HUES48 (cell line): Measurements from ENCODE around the gene ZC3H13.

Experiments
- H3K27ac ChIP-seq: one replicate; pipeline ENCODE4 v1.7.0; 2013; ENCODE audit warnings: low read depth, low read length, inconsistent platforms
- H3K27me3 ChIP-seq: 2 replicates; pipeline ENCODE4 v1.6.1; 2013; ENCODE audit warnings: mild to moderate bottlenecking, low read length; ENCODE audit not compliant: control insufficient read depth, insufficient read depth
- H3K36me3 ChIP-seq: 2 replicates; pipeline ENCODE4 v1.6.1; 2013; ENCODE audit warnings: low read length; ENCODE audit not compliant: control insufficient read depth, insufficient read depth
- H3K4me1 ChIP-seq: 2 replicates; pipeline ENCODE4 v1.6.1; 2013; ENCODE audit warnings: mild to moderate bottlenecking, low read length; ENCODE audit not compliant: control insufficient read depth, insufficient read depth
- H3K4me3 ChIP-seq: 2 replicates; pipeline ENCODE4 v1.5.1; 2013; ENCODE audit warnings: mild to moderate bottlenecking, low read depth, low read length
- H3K9ac ChIP-seq: 2 replicates; pipeline ENCODE4 v1.6.1; 2013; ENCODE audit warnings: mild to moderate bottlenecking, low read depth, low read length, moderate library complexity
- H3K9me3 ChIP-seq: 2 replicates; pipeline ENCODE4 v1.6.1; 2013; ENCODE audit warnings: low read length; ENCODE audit not compliant: control insufficient read depth, insufficient read depth

Gene ZC3H13

GRCh38 chr13:46086985-46087384 lies 34.4 kb upstream of the ZC3H13 start:
- H3K4me3 ChIP-seq: no peak overlapping the region
- H3K9me3 ChIP-seq: no peaks in the 10 kb centered on the region
- H3K4me1 ChIP-seq: no peaks in the 10 kb centered on the region
- H3K36me3 ChIP-seq: no peaks in the 10 kb centered on the region
- H3K27ac ChIP-seq: no peak overlapping the region
- no peaks in the 10 kb centered on the region for H3K27me3 ChIP-seq
- H3K9ac ChIP-seq: no peak overlapping the region

- no peaks in the 10 kb centered on the region for H3K9me3 ChIP-seq
- H3K36me3 ChIP-seq: no peaks in the 10 kb centered on the region
- no peaks in the 10 kb centered on the region for H3K4me1 ChIP-seq
- H3K4me3 ChIP-seq: no peak overlapping the region
- no peaks in the 10 kb centered on the region for H3K27me3 ChIP-seq
- no peak overlapping the region for H3K9ac ChIP-seq
- H3K27ac ChIP-seq: no peak overlapping the region
Measured at GRCh38 chr13:46086421-46086922, 33.9 kb upstream of the ZC3H13 start.

- no peaks in the 10 kb centered on the region for H3K9me3 ChIP-seq
- no peaks in the 10 kb centered on the region for H3K27me3 ChIP-seq
- H3K9ac ChIP-seq: no peak overlapping the region
- H3K4me3 ChIP-seq: no peak overlapping the region
- H3K36me3 ChIP-seq: no peaks in the 10 kb centered on the region
- no peaks in the 10 kb centered on the region for H3K4me1 ChIP-seq
- H3K27ac ChIP-seq: no peak overlapping the region
Measured at GRCh38 chr13:46085737-46086136, 33.2 kb upstream of the ZC3H13 start.

DNA sequence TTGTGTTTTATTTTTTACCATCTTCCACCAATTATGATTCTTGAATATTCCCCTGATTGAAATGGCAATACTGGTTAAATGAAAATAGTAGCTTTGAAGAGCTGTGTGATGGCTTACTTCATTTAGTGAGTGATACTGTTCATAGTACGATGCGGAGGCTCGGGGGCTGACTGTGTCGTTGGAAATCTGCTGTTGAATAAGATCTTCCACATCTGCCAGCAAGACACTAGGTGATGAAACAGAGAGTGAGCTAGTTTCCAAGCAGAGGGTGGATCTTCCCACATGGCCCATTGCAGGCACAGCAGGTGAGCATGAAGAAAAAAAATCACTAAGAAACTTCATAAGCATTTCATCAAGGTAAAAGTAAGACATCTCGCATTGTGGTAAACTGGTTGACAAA lies 29.8 kb upstream of the ZC3H13 start:
- Histone ChIP-seq H3K9me3 (no peaks in the 10 kb centered on the region), H3K4me3 (no peak overlapping the region), H3K9ac (no peak overlapping the region), H3K27me3 (no peaks in the 10 kb centered on the region), H3K4me1 (no peaks in the 10 kb centered on the region), H3K27ac (no peak overlapping the region), H3K36me3 (no peaks in the 10 kb centered on the region)

- no peak overlapping the region for H3K27ac ChIP-seq
- H3K9me3 ChIP-seq: no peaks in the 10 kb centered on the region
- no peaks in the 10 kb centered on the region for H3K27me3 ChIP-seq
- H3K4me1 ChIP-seq: no peaks in the 10 kb centered on the region
- H3K9ac ChIP-seq: no peak overlapping the region
- no peaks in the 10 kb centered on the region for H3K36me3 ChIP-seq
- H3K4me3 ChIP-seq: no peak overlapping the region
Measured at GRCh38 chr13:46079770-46080169, 27.2 kb upstream of the ZC3H13 start.

DNA sequence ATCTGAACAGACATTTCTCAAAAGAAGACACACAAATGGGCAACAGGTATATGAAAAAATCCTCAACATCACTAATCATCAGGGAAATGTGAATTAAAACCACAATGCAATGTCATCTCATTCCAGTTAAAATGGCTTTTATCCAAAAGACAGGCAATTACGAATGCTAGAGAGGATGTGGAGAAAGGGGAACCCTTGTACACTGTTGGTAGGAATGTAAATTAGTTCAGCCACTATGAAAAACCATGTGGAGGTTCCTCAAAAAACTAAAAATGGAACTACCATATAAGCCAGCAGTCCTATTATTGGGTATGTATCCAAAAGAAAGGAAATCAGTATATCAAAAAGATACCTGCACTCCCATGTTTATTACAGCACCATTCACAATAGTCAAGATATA lies 24.7 kb upstream of the ZC3H13 start:
- H3K27me3 ChIP-seq: no peaks in the 10 kb centered on the region
- H3K9me3 ChIP-seq: no peaks in the 10 kb centered on the region
- no peak overlapping the region for H3K27ac ChIP-seq
- no peak overlapping the region for H3K9ac ChIP-seq
- H3K4me3 ChIP-seq: no peak overlapping the region
- no peaks in the 10 kb centered on the region for H3K4me1 ChIP-seq
- H3K36me3 ChIP-seq: no peaks in the 10 kb centered on the region

DNA sequence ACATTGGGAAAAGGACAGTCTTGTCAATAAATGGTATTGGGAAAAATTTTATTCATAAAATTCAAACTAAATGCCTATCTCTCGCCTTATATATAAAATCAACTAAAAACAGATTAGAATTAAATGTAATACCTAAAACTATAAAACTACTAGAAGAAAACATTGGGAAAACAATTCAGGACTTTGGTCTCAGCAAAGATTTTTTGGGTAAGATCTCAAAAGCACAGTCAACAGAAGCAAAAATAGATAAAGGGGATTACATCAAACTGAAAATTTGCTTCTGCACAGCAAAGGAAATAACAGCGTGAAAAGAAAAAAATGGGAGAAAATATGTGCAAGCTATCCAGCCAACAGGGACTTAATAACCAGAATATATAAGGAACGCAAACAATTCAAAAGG lies 24.3 kb upstream of the ZC3H13 start:
- Histone ChIP-seq H3K9me3 (no peaks in the 10 kb centered on the region), H3K36me3 (no peaks in the 10 kb centered on the region), H3K9ac (no peak overlapping the region), H3K27ac (no peak overlapping the region), H3K4me1 (no peaks in the 10 kb centered on the region), H3K4me3 (no peak overlapping the region), H3K27me3 (no peaks in the 10 kb centered on the region)

DNA sequence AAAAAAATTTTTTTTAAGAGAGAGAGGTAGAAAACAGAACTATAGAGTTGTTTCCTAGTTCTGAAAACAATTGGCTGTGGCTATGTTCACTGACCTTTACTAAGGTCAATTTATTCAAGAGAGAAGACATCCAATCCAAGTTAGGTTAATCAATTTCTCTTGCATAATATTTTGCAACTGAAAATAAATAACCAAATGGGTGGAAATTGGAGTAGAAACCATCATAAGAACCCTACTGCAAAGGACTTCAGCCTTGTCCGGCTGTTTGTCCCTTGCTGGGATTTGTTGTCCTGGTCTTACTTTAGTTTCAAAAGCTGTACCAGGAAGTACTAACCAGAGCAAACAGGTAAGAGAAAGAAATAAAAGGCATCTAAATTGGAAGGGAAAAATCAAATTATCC lies 23.3 kb upstream of the ZC3H13 start:
- Histone ChIP-seq H3K4me3 (no peak overlapping the region), H3K27me3 (no peaks in the 10 kb centered on the region), H3K9ac (no peak overlapping the region), H3K27ac (no peak overlapping the region), H3K36me3 (no peaks in the 10 kb centered on the region), H3K4me1 (no peaks in the 10 kb centered on the region), H3K9me3 (no peaks in the 10 kb centered on the region)

DNA sequence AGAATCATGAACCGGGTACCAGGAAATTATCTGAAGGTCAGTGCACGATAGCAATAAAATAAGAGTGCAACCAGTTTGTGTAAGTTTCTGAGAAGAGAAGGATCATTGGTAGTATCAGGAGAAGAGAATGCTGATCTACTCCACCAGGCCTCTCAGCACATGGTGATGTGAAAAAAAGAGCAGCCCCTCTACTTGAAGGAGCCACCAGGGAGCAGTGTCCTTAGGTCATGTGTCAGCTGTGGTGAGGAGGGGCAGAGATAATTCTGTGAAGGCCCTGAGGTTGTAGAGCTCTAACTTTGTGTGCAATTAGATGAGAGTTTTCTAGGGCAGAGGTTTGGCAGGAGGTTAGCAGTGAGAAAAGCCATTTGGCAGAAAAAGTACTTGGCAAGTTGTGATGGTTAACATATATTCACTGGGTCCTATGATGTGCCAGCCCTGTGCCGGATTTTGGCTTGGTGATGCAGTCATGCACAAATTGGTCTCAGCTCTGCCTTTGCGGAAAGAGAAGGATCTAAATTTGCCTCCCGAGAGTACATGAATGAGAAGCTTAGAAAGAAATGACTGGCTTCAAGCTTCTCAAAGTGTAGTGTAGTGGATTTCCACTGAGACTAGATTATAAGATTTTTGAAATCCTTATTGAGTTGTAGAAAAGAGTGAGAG lies 19.2 kb upstream of the ZC3H13 start:
- Histone ChIP-seq H3K36me3 (no peaks in the 10 kb centered on the region), H3K27me3 (no peaks in the 10 kb centered on the region), H3K9ac (no peak overlapping the region), H3K4me3 (no peak overlapping the region), H3K9me3 (no peaks in the 10 kb centered on the region), H3K4me1 (no peaks in the 10 kb centered on the region), H3K27ac (no peak overlapping the region)

DNA sequence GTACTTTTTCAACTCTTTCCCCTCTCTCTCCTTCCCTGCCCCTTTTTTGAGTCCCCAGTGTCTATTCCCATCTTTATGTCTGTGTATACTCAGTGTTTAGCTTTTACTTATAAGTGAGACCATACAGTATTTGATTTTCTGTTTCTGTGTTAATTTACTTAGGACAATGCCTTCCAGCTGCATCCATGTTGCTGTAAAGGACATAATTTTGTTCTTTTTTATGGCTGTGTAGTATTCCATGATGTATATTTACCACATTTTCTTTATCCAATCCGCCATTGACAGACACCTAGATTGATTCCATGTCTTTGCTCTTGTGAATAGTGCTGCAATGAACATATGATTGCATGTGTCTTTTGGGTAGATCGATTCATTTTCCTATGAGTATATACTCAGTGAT lies 10.7 kb upstream of the ZC3H13 start:
- Histone ChIP-seq H3K27ac (no peak overlapping the region), H3K4me1 (no peaks in the 10 kb centered on the region), H3K36me3 (no peaks in the 10 kb centered on the region), H3K9me3 (no peaks in the 10 kb centered on the region), H3K4me3 (no peak overlapping the region), H3K27me3 (no peaks in the 10 kb centered on the region), H3K9ac (no peak overlapping the region)

DNA sequence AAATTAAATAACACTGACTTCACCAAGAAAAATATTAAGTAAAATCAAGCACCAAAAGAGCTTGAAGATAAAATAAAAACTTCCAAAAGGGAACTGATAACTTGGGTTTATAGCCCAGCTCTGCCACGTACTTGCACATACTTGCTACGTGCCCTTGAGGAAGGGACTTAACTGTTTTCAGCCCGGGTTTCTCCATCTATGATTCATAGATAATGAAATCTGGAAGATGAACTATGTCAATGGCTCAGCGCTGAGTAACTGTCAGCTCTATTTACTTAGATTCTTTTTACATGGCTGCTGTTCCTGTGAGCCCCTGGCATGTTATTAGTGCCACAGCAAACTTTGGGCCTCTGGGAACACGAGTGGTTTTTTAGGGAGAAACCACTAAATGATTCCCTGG lies 9.6 kb upstream of the ZC3H13 start:
- H3K4me1 ChIP-seq: no peaks in the 10 kb centered on the region
- no peak overlapping the region for H3K9ac ChIP-seq
- no peak overlapping the region for H3K4me3 ChIP-seq
- H3K27ac ChIP-seq: no peak overlapping the region
- no peaks in the 10 kb centered on the region for H3K27me3 ChIP-seq
- no peaks in the 10 kb centered on the region for H3K36me3 ChIP-seq
- no peaks in the 10 kb centered on the region for H3K9me3 ChIP-seq
